ENCODE data around the gene RC3H2.
"Not testable (repeated sequence)": the region's sequence is repeated elsewhere in the genome, so short reads cannot be mapped to it uniquely, and the experiment has no call there.

RC3H2 gene

DNA sequence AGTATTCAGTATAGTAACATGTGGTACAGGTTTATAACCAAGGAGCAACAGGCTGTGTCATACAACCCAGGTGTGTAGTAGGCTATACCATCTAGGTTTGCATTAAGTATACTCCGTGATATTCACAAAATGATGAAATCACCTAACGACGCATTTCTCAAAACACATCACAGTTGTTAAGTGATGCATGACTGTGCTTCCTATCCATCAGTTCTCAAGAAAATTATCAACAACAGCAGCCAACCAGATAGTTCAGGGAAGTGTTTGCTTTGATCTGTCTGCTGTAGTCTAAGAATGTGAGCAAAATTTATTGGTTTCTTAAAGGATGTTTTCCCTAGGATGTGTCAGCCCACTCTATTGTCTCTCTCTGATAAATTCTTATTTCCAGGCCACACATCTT, 18.8 kb upstream of the RC3H2 start:
- no peak overlapping the region for H3K4me3 ChIP-seq (ENCODE audit: low read depth in 1 of 2, low read length in 2 of 2)
- no peaks in the 10 kb centered on the region for H3K9me3 ChIP-seq (ENCODE audit: control insufficient read depth in 1 of 2, low read length in 2 of 2)

DNA sequence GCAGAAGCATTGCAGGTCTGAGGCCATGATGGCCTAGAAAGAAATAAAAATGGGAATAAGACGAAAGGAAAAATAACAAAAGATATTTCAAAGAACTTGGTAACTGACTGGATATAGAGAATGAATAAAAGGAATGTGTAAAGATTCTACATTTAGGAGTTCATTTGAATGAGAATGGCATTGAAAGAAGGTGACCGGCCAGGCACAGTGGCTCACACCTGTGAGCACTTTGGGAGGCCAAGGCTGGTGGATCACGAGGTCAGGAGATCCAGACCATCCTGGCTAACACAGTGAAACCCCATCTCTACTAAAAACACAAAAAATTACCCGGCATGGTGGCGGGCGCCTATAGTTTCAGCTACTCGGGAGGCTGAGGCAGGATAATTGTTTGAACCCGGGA, 17.6 kb upstream of the RC3H2 start:
- no peak overlapping the region for H3K9ac ChIP-seq (ENCODE audit: low read depth in 1 of 2, low read length in 2 of 2)
- H3K4me1 ChIP-seq (ENCODE audit: control insufficient read depth in 1 of 2, insufficient read depth in 2 of 2, low read length in 2 of 2): no peaks in the 10 kb centered on the region
- H3K9me3 ChIP-seq (ENCODE audit: control insufficient read depth in 1 of 2, low read length in 2 of 2): no peaks in the 10 kb centered on the region
- H3K4me3 ChIP-seq (ENCODE audit: low read depth in 1 of 2, low read length in 2 of 2): no peak overlapping the region
- H3K27me3 ChIP-seq (ENCODE audit: control insufficient read depth in 1 of 2, insufficient read depth in 2 of 2, low read length in 2 of 2): no peaks in the 10 kb centered on the region
- no peak overlapping the region for H3K27ac ChIP-seq (ENCODE audit: low read depth, low read length)
- H3K36me3 ChIP-seq (ENCODE audit: control insufficient read depth in 1 of 2, insufficient read depth in 2 of 2, low read length in 2 of 2): peaks cover 15 to 16% of the 10 kb centered on the region in 2 donors

More for the DNA sequence above, 18.8 kb upstream of the RC3H2 start:
- H3K9ac ChIP-seq (ENCODE audit: low read depth in 1 of 2, low read length in 2 of 2): no peak overlapping the region
- H3K27me3 ChIP-seq (ENCODE audit: control insufficient read depth in 1 of 2, insufficient read depth in 2 of 2, low read length in 2 of 2): no peaks in the 10 kb centered on the region
- peaks cover 7 to 9% of the 10 kb centered on the region in 2 donors for H3K36me3 ChIP-seq (ENCODE audit: control insufficient read depth in 1 of 2, insufficient read depth in 2 of 2, low read length in 2 of 2)
- no peak overlapping the region for H3K27ac ChIP-seq (ENCODE audit: low read depth, low read length)
- no peaks in the 10 kb centered on the region for H3K4me1 ChIP-seq (ENCODE audit: control insufficient read depth in 1 of 2, insufficient read depth in 2 of 2, low read length in 2 of 2)

DNA sequence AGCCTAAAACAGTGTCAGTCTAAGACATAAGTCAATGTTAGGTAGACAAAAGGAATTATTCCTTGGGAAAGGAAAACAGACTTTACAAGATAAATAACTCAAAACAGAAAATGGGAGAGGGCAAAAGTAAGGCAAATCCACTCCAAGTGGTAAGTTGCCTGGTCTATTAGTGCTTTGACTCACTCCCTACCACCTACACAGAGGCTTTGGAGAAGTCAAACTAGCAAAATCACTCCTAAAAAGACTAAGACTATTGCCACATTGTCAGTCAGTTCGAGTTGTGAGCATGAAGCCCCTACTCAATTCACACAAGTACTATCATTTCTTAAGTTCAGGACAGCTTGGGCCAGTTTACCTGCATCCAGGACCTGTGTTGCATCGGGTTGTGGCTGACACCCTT, 13.2 kb upstream of the RC3H2 start:
- Histone ChIP-seq H3K27ac (ENCODE audit: low read depth, low read length) (no peak overlapping the region), H3K36me3 (ENCODE audit: control insufficient read depth in 1 of 2, insufficient read depth in 2 of 2, low read length in 2 of 2) (peaks cover 15 to 16% of the 10 kb centered on the region in 2 donors), H3K27me3 (ENCODE audit: control insufficient read depth in 1 of 2, insufficient read depth in 2 of 2, low read length in 2 of 2) (no peaks in the 10 kb centered on the region), H3K4me1 (ENCODE audit: control insufficient read depth in 1 of 2, insufficient read depth in 2 of 2, low read length in 2 of 2) (peaks cover 0 to 2% of the 10 kb centered on the region in 2 donors), H3K4me3 (ENCODE audit: low read depth in 1 of 2, low read length in 2 of 2) (no peak overlapping the region), H3K9ac (ENCODE audit: low read depth in 1 of 2, low read length in 2 of 2) (no peak overlapping the region), H3K9me3 (ENCODE audit: control insufficient read depth in 1 of 2, low read length in 2 of 2) (no peaks in the 10 kb centered on the region)

DNA sequence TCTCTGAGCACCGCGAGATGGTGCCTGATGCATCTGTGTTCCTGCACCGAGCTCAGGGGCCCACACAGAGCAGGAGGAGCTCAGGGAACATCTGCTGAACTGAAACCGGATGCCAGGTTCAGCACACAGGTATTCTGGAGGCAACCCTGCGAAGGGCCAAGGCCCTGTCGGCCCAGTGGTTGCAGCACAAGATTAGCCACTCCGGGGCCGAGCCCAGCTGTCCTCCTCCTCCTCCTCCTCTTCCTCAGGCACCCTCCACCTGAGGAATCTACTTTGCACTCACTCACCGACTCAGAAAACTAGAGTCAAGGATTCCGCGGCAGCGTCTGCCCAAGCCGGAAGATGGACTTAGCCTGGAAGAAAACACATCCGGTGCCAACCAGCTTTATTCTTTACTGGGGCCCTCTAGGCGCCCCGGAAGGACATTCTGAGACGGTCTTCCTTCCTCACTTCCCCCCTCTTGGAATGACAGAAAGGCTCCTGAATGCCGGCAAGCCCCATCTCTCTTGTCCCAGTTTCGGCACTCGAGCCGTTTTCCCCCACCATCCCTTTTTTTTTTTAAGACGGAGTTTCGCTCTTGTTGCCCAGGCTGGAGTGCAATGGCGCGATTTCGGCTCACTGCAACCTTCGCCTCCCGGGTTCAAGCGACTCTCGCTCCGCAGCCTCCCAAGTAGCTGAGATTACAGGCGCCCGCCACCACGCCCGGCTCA, 8.0 kb upstream of the RC3H2 start, which contains the start of gene ZBTB6:
Gene ZBTB6 (minus strand): TSS at position 360 of the 710 bp plus-strand sequence. CDS start 1,251 bp downstream, outside the sequence.
- Histone ChIP-seq H3K36me3 (ENCODE audit: control insufficient read depth in 1 of 2, insufficient read depth in 2 of 2, low read length in 2 of 2) (peaks cover 3 to 15% of the 10 kb centered on the region in 2 donors), H3K9ac (ENCODE audit: low read depth in 1 of 2, low read length in 2 of 2) (peak within 1 kb of the TSS; percentile 72 to 88), H3K27me3 (ENCODE audit: control insufficient read depth in 1 of 2, insufficient read depth in 2 of 2, low read length in 2 of 2) (no peaks in the 10 kb centered on the region), H3K4me3 (ENCODE audit: low read depth in 1 of 2, low read length in 2 of 2) (peak within 1 kb of the TSS; percentile 84 to 95), H3K9me3 (ENCODE audit: control insufficient read depth in 1 of 2, low read length in 2 of 2) (no peaks in the 10 kb centered on the region), H3K27ac (ENCODE audit: low read depth, low read length) (peak within 1 kb of the TSS; percentile 71), H3K4me1 (ENCODE audit: control insufficient read depth in 1 of 2, insufficient read depth in 2 of 2, low read length in 2 of 2) (peaks cover 13 to 14% of the 10 kb centered on the region in 2 donors)

DNA sequence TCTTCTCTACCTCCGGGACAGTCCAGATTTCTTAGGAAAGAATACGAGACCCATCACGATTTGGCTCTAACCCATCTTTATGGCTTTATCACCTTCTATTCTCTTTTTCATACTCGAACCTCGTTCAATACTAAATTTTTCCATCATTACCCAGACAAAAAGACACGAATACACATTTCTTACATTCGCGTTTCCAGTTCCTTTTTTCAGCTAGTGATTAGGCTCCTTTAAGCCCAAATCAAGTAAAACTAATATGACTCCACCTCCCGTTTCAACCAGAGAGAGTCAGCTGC, 7.5 kb upstream of the RC3H2 start:
- Histone ChIP-seq H3K4me3 (ENCODE audit: low read depth in 1 of 2, low read length in 2 of 2) (peak overlapping the region; percentile 84 to 95), H3K27ac (ENCODE audit: low read depth, low read length) (peak overlapping the region; percentile 71), H3K4me1 (ENCODE audit: control insufficient read depth in 1 of 2, insufficient read depth in 2 of 2, low read length in 2 of 2) (peaks cover 13 to 14% of the 10 kb centered on the region in 2 donors), H3K27me3 (ENCODE audit: control insufficient read depth in 1 of 2, insufficient read depth in 2 of 2, low read length in 2 of 2) (no peaks in the 10 kb centered on the region), H3K9ac (ENCODE audit: low read depth in 1 of 2, low read length in 2 of 2) (peak overlapping the region; percentile 72 to 88), H3K36me3 (ENCODE audit: control insufficient read depth in 1 of 2, insufficient read depth in 2 of 2, low read length in 2 of 2) (peaks cover 3 to 15% of the 10 kb centered on the region in 2 donors), H3K9me3 (ENCODE audit: control insufficient read depth in 1 of 2, low read length in 2 of 2) (no peaks in the 10 kb centered on the region)

DNA sequence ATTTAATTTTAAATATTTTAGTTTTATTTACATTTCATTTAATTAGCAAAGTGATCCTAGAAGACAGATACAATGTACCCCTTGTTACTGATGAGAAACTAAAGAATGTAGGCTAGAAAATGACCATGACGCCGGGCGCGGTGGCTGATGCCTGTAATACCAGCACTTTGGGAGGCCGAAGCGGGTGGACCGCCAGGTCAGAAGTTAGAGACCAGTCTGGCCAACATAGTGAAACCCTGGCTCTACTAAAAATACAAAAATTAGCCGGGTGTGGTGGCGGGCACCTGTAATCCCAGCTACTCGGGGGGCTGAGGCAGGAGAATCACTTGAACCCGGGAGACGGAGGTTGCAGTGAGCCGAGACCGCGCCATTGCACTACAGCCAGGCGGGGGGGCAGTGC, 963 bp upstream of the RC3H2 start:
- H3K27ac ChIP-seq (ENCODE audit: low read depth, low read length); H3K36me3 ChIP-seq (ENCODE audit: control insufficient read depth in 1 of 2, insufficient read depth in 2 of 2, low read length in 2 of 2); H3K9ac ChIP-seq (ENCODE audit: low read depth in 1 of 2, low read length in 2 of 2); H3K4me1 ChIP-seq (ENCODE audit: control insufficient read depth in 1 of 2, insufficient read depth in 2 of 2, low read length in 2 of 2); H3K4me3 ChIP-seq (ENCODE audit: low read depth in 1 of 2, low read length in 2 of 2); H3K9me3 ChIP-seq (ENCODE audit: control insufficient read depth in 1 of 2, low read length in 2 of 2); H3K27me3 ChIP-seq (ENCODE audit: control insufficient read depth in 1 of 2, insufficient read depth in 2 of 2, low read length in 2 of 2): not testable (repeated sequence)

DNA sequence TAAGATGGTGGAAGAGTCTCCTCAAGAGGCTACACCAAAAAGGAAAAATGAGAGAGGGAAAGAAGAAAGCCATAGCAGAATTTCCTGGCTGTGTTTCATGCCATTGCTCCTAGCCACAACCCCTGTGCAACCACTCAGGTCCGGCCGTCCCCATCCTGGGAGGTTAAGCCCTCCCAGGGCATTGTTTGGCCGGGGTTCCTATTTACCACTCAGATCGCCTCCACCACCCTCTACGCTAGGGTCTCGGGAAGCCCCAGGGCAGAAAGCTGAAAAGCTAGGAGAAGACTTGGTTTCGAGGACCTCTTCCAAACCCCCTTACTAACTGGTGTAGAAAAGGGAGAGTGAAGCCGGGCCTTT, 715 bp downstream of the RC3H2 start:
- Histone ChIP-seq H3K4me1 (ENCODE audit: control insufficient read depth in 1 of 2, insufficient read depth in 2 of 2, low read length in 2 of 2) (peaks cover 5 to 6% of the 10 kb centered on the region in 2 donors), H3K27ac (ENCODE audit: low read depth, low read length) (peak overlapping the region; percentile 86), H3K36me3 (ENCODE audit: control insufficient read depth in 1 of 2, insufficient read depth in 2 of 2, low read length in 2 of 2) (no peaks in the 10 kb centered on the region), H3K9me3 (ENCODE audit: control insufficient read depth in 1 of 2, low read length in 2 of 2) (no peaks in the 10 kb centered on the region), H3K4me3 (ENCODE audit: low read depth in 1 of 2, low read length in 2 of 2) (peak overlapping the region; percentile 82 to 91), H3K9ac (ENCODE audit: low read depth in 1 of 2, low read length in 2 of 2) (peak overlapping the region; percentile 78 to 95), H3K27me3 (ENCODE audit: control insufficient read depth in 1 of 2, insufficient read depth in 2 of 2, low read length in 2 of 2) (no peaks in the 10 kb centered on the region)

DNA sequence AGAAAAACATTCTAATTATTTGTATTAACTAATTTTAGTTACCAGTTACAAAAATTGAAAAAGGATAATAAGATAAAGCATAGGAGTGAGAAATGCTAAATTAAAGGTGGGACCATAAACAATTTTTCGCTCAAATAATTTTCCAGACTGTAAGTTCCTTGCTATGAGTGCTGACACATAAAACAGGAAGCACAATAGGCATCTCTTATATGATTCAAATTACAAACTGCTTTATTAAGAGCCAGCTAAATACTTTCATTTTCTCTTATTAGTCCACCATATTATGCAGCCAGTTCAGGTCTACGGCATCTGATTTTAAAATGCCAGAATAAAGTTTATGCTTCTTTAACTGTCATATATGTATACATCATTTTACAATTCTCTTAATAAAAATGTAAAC, 4.4 kb downstream of the RC3H2 start:
- peak overlapping the region in 1 of 2 donors; percentile 58 for H3K9ac ChIP-seq (ENCODE audit: low read depth in 1 of 2, low read length in 2 of 2)
- H3K27me3 ChIP-seq (ENCODE audit: control insufficient read depth in 1 of 2, insufficient read depth in 2 of 2, low read length in 2 of 2): no peaks in the 10 kb centered on the region
- H3K4me1 ChIP-seq (ENCODE audit: control insufficient read depth in 1 of 2, insufficient read depth in 2 of 2, low read length in 2 of 2): peaks cover 5 to 6% of the 10 kb centered on the region in 2 donors
- H3K4me3 ChIP-seq (ENCODE audit: low read depth in 1 of 2, low read length in 2 of 2): peak overlapping the region; percentile 21 to 51
- peaks cover 2 to 10% of the 10 kb centered on the region in 2 donors for H3K36me3 ChIP-seq (ENCODE audit: control insufficient read depth in 1 of 2, insufficient read depth in 2 of 2, low read length in 2 of 2)
- no peaks in the 10 kb centered on the region for H3K9me3 ChIP-seq (ENCODE audit: control insufficient read depth in 1 of 2, low read length in 2 of 2)
- H3K27ac ChIP-seq (ENCODE audit: low read depth, low read length): no peak overlapping the region

DNA sequence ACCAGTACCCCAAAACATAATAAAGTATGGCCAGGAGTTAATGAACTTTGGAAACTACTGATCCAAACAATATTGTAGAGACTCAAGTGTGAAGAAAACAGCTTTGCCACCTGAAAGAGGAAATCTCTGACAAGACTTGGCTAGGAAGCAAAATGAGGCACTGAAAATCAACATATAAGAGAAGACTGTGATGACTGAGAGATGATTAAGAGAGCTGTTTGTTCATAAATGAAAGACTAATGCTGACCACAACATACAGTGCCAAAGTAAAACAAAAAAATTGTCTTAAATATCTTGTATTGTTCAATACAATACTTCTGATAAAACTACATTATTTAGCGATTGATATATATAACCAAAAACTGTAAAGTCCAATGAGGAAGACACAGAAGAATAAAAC, 7.2 kb downstream of the RC3H2 start:
- no peak overlapping the region for H3K27ac ChIP-seq (ENCODE audit: low read depth, low read length)
- peaks cover under 1 to 5% of the 10 kb centered on the region in 2 donors for H3K4me1 ChIP-seq (ENCODE audit: control insufficient read depth in 1 of 2, insufficient read depth in 2 of 2, low read length in 2 of 2)
- no peak overlapping the region for H3K4me3 ChIP-seq (ENCODE audit: low read depth in 1 of 2, low read length in 2 of 2)
- H3K9me3 ChIP-seq (ENCODE audit: control insufficient read depth in 1 of 2, low read length in 2 of 2): no peaks in the 10 kb centered on the region
- peaks cover 5 to 21% of the 10 kb centered on the region in 2 donors for H3K36me3 ChIP-seq (ENCODE audit: control insufficient read depth in 1 of 2, insufficient read depth in 2 of 2, low read length in 2 of 2)
- H3K27me3 ChIP-seq (ENCODE audit: control insufficient read depth in 1 of 2, insufficient read depth in 2 of 2, low read length in 2 of 2): no peaks in the 10 kb centered on the region
- H3K9ac ChIP-seq (ENCODE audit: low read depth in 1 of 2, low read length in 2 of 2): no peak overlapping the region

DNA sequence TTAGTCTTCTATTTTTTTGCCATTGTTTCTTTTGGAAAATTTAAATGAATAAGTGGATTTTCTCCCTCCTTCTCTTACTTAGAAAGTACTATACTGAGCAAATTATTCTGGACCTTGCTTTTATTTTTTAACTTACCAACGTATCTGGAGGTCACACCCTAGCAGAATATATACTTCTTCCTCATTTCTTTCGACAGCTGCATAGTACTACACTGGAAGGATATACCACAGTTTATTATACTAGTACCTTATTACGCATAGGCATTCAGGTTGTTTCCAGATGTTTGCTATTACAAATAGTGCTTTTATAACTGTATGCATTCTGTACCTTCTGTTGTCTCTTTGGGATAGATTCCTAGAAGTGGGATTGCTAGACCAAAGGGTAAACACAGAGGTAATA, 16.7 kb downstream of the RC3H2 start:
- H3K36me3 ChIP-seq (ENCODE audit: control insufficient read depth in 1 of 2, insufficient read depth in 2 of 2, low read length in 2 of 2): peaks cover 17 to 57% of the 10 kb centered on the region in 2 donors
- H3K9me3 ChIP-seq (ENCODE audit: control insufficient read depth in 1 of 2, low read length in 2 of 2): no peaks in the 10 kb centered on the region
- no peak overlapping the region for H3K9ac ChIP-seq (ENCODE audit: low read depth in 1 of 2, low read length in 2 of 2)
- no peaks in the 10 kb centered on the region for H3K4me1 ChIP-seq (ENCODE audit: control insufficient read depth in 1 of 2, insufficient read depth in 2 of 2, low read length in 2 of 2)
- no peak overlapping the region for H3K27ac ChIP-seq (ENCODE audit: low read depth, low read length)
- no peaks in the 10 kb centered on the region for H3K27me3 ChIP-seq (ENCODE audit: control insufficient read depth in 1 of 2, insufficient read depth in 2 of 2, low read length in 2 of 2)
- H3K4me3 ChIP-seq (ENCODE audit: low read depth in 1 of 2, low read length in 2 of 2): no peak overlapping the region
